A673 (cell line): Measurements from ENCODE around the gene IGFBP5. TPM values are rescaled to one million over a fixed set of nuclear protein-coding genes. Genes with fewer than 3 reads are reported as not detected.

Experiments used
- BruUV-seq: library from RNA; stranded (reverse); fragments of 400-500 nt; replicated peaks from 2 replicates; lab custom pipeline; 2021; lab: Mats Ljungman, UMichigan
- CTCF ChIA-PET: fragments of 300-600 bp; sonication (Branson Sonifier 250); formaldehyde crosslinking; loops from one replicate; lab custom pipeline; 2022; ENCODE audit warnings: antibody characterized with exemption; lab: Charles Lee
- POLR2A ChIA-PET: fragments of 300-600 bp; sonication (Branson Sonifier 250); formaldehyde crosslinking; loops from one replicate; lab custom pipeline; 2022; ENCODE audit warnings: antibody characterized with exemption; ENCODE audit not compliant: low non-redundant PET; lab: Charles Lee
- DNase-seq: peaks from one replicate; pipeline ENCODE4 v3.0.0-alpha.2; 2015; ENCODE audit warnings: low spot score
- H3K27ac ChIP-seq: fragments of 200-600 bp; sonication (generic); 2 replicates; pipeline ENCODE4 v1.5.1; 2016; ENCODE audit warnings: mixed run types, low read depth, mild to moderate bottlenecking, mixed read lengths, antibody characterized with exemption, low read length; ENCODE audit not compliant: poor library complexity, severe bottlenecking
- H3K27me3 ChIP-seq: fragments of 200-600 bp; sonication (generic); replicated peaks from 2 replicates; pipeline ENCODE4 v1.6.1; 2017; ENCODE audit warnings: mixed run types, low read depth, mild to moderate bottlenecking, mixed read lengths, antibody characterized with exemption, low read length; ENCODE audit not compliant: insufficient read depth, poor library complexity
- H3K36me3 ChIP-seq: fragments of 200-600 bp; sonication (generic); 2 replicates; pipeline ENCODE4 v1.6.1; 2016; ENCODE audit warnings: mixed run types, mild to moderate bottlenecking, mixed read lengths, antibody characterized with exemption, low read length; ENCODE audit not compliant: insufficient read depth, poor library complexity, severe bottlenecking
- H3K4me1 ChIP-seq: fragments of 200-600 bp; sonication (generic); 2 replicates; pipeline ENCODE4 v1.6.1; 2017; ENCODE audit warnings: mixed run types, mild to moderate bottlenecking, mixed read lengths, antibody characterized with exemption, low read length; ENCODE audit not compliant: insufficient read depth, poor library complexity, severe bottlenecking
- H3K4me3 ChIP-seq: fragments of 200-600 bp; sonication (generic); 2 replicates; pipeline ENCODE4 v1.5.1; 2016; ENCODE audit warnings: low read depth, mixed run types, mild to moderate bottlenecking, mixed read lengths, low read length; ENCODE audit not compliant: poor library complexity, severe bottlenecking
- H3K9me3 ChIP-seq: fragments of 200-600 bp; sonication (generic); 2 replicates; pipeline ENCODE4 v1.6.1; 2016; ENCODE audit warnings: mixed run types, low read depth, mild to moderate bottlenecking, mixed read lengths, antibody characterized with exemption, low read length; ENCODE audit not compliant: poor library complexity, severe bottlenecking
- EZH2 ChIP-seq: fragments of 200-600 bp; sonication (generic); IDR thresholded peaks from 2 replicates; pipeline ENCODE4 v1.6.1; 2017; ENCODE audit warnings: borderline replicate concordance, low read depth, mild to moderate bottlenecking, mixed read lengths, antibody characterized with exemption, low read length; ENCODE audit not compliant: poor library complexity, severe bottlenecking
- intact Hi-C: fragments of 100-400 bp; cut with micrococcal nuclease; formaldehyde crosslinking; loops from one replicate; pipeline ENCODE4 v1.10.0; 2022; ENCODE audit not compliant: unreplicated experiment
- total RNA-seq: library from RNA; stranded (reverse); gene quantifications from 2 replicates; pipeline ENCODE4 v1.2.3, GENCODE V29; 2021
- TF ChIP-seq, protein P1 (sequence below): fragments of 300-800, 200-600 bp; sonication (generic); conservative IDR thresholded peaks from 2 replicates; pipeline ENCODE4 v1.5.1; 2017; ENCODE audit warnings: low read depth, mild to moderate bottlenecking, antibody characterized with exemption, low read length, moderate library complexity, mixed read lengths

IGFBP5 gene
- total RNA-seq, 1 experiment from 2014 or later = 5.4 TPM

GRCh38 chr2:216673609-216674008 is 21.7 kb downstream of the IGFBP5 start:
- Histone ChIP-seq H3K27ac (no peak overlapping the region), H3K27me3 (no peaks in the 10 kb centered on the region), H3K36me3 (no peaks in the 10 kb centered on the region), H3K4me1 (no peaks in the 10 kb centered on the region), H3K4me3 (no peak overlapping the region), H3K9me3 (no peaks in the 10 kb centered on the region)
- POLR2A ChIA-PET = no interaction called here
- no peak for DNase-seq
- TF ChIP-seq EZH2 = no peak
- TF ChIP-seq, protein P1, sequence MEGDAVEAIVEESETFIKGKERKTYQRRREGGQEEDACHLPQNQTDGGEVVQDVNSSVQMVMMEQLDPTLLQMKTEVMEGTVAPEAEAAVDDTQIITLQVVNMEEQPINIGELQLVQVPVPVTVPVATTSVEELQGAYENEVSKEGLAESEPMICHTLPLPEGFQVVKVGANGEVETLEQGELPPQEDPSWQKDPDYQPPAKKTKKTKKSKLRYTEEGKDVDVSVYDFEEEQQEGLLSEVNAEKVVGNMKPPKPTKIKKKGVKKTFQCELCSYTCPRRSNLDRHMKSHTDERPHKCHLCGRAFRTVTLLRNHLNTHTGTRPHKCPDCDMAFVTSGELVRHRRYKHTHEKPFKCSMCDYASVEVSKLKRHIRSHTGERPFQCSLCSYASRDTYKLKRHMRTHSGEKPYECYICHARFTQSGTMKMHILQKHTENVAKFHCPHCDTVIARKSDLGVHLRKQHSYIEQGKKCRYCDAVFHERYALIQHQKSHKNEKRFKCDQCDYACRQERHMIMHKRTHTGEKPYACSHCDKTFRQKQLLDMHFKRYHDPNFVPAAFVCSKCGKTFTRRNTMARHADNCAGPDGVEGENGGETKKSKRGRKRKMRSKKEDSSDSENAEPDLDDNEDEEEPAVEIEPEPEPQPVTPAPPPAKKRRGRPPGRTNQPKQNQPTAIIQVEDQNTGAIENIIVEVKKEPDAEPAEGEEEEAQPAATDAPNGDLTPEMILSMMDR = no peak
- BruUV-seq = no TSS peak
- intact Hi-C loops = no loop called here
- CTCF ChIA-PET = no interaction called here

GRCh38 chr2:216673021-216673420 is 22.3 kb downstream of the IGFBP5 start:
- H3K4me3 ChIP-seq = no peak overlapping the region
- H3K9me3 ChIP-seq = no peaks in the 10 kb centered on the region
- no peaks in the 10 kb centered on the region for H3K4me1 ChIP-seq
- no TSS peak for BruUV-seq
- no peak overlapping the region for H3K27ac ChIP-seq
- TF ChIP-seq, protein P1 = no peak
- no peak for TF ChIP-seq EZH2
- CTCF ChIA-PET = no interaction called here
- POLR2A ChIA-PET = no interaction called here
- no peaks in the 10 kb centered on the region for H3K36me3 ChIP-seq
- intact Hi-C loops = no loop called here
- DNase-seq = no peak
- H3K27me3 ChIP-seq = no peaks in the 10 kb centered on the region

DNA sequence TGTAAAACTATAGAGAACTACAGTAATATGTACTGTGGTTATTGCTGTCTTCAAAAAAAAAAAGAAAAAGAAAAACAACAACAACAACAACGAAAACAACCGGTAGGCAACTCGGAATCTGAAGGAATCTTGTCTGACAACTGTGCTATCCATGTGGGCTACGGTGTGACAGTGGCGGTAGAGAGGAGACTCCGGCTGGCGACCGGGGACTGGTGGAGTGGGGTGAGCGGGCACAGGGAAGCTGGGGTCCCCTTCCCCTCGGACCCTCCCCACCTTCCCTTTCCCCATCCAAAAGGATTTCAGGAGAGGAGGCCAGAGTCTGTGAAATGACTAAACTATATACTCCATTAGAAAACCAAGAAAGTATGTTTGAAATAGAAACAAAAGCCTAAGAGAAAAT is 22.9 kb downstream of the IGFBP5 start:
- ChIA-PET POLR2A (interaction anchor here (0.6 kb wide), 1 partner anchor 146 kb away, joined by 3 read pairs; no protein-coding TSS in a partner anchor), CTCF (no interaction called here)
- peaks cover under 1% of the 10 kb centered on the region for H3K36me3 ChIP-seq
- no TSS peak for BruUV-seq
- H3K27me3 ChIP-seq = no peaks in the 10 kb centered on the region
- H3K27ac ChIP-seq = no peak overlapping the region
- no peaks in the 10 kb centered on the region for H3K4me1 ChIP-seq
- H3K4me3 ChIP-seq = no peak overlapping the region
- DNase-seq = no peak
- TF ChIP-seq, protein P1 = no peak
- no peak for TF ChIP-seq EZH2
- intact Hi-C loops = no loop called here
- H3K9me3 ChIP-seq = no peaks in the 10 kb centered on the region
